ENCODE measurements around the gene PSME2. TPM values are rescaled to one million over a fixed set of nuclear protein-coding genes. Genes with fewer than 3 reads are reported as not detected.

The PSME2 gene
- total RNA-seq, 1 experiment from 2014 or later, result 126 TPM

- TF ChIP-seq CTCF (conservative IDR thresholded peaks at IDR 0.05), result no peak
- Histone ChIP-seq H3K14ac (ENCODE audit: insufficient read depth, low read length) (no peak overlapping the region), H3K27me3 (ENCODE audit: insufficient read depth, low read length) (no peaks in the 10 kb centered on the region), H3K9me3 (ENCODE audit: control insufficient read depth, low read depth, low read length) (no peaks in the 10 kb centered on the region), H4K91ac (ENCODE audit: insufficient read length, low read depth, low read length) (no peak overlapping the region), H2AFZ (ENCODE audit: low read length) (no peak overlapping the region), H3K9ac (ENCODE audit: extremely low read depth, insufficient read length, low read length) (no peak overlapping the region), H3K27ac (ENCODE audit: insufficient read length, low read depth, low read length) (no peak overlapping the region), H4K20me1 (ENCODE audit: control insufficient read depth, insufficient read depth, insufficient read length) (no peaks in the 10 kb centered on the region), H4K5ac (ENCODE audit: insufficient read length, low read depth, low read length) (no peak overlapping the region), H2BK15ac (ENCODE audit: low read depth, low read length) (no peak overlapping the region), H3K4me1 (ENCODE audit: insufficient read depth, low read length) (no peaks in the 10 kb centered on the region; the same call in 1 of the 2 replicates), H2BK5ac (ENCODE audit: insufficient read length, low read length) (no peak overlapping the region), H3K4me2 (ENCODE audit: insufficient read depth, insufficient read length, low read length) (no peak overlapping the region), H2AK5ac (ENCODE audit: insufficient read length, low read length) (no peak overlapping the region), H2BK20ac (ENCODE audit: low read depth, low read length, poor library complexity, severe bottlenecking) (no peak overlapping the region), H3K18ac (ENCODE audit: insufficient read length, low read depth, low read length) (no peak overlapping the region), H3K4ac (ENCODE audit: low read depth, low read length) (no peak overlapping the region), H3K79me1 (ENCODE audit: insufficient read depth, low read depth, low read length, poor library complexity, severe bottlenecking) (no peaks in the 10 kb centered on the region), H3K56ac (ENCODE audit: insufficient read length, low read depth, low read length) (no peak overlapping the region), H4K8ac (replicated peaks; ENCODE audit: insufficient read length, low read depth, low read length) (no peak overlapping the region), H3K23ac (ENCODE audit: insufficient read length, low read depth, low read length) (no peak overlapping the region), H3K23me2 (ENCODE audit: insufficient read length, low read depth, low read length, poor library complexity, severe bottlenecking) (peaks cover 8% of the 10 kb centered on the region), H2BK120ac (ENCODE audit: low read depth, low read length, poor library complexity, severe bottlenecking) (no peak overlapping the region), H3K79me2 (ENCODE audit: insufficient read depth, low read length) (no peaks in the 10 kb centered on the region), H3T11ph (ENCODE audit: low read length) (no peak overlapping the region), H2BK12ac (ENCODE audit: insufficient read length, low read depth, low read length) (no peak overlapping the region)
- Mint-ChIP-seq H3K27ac (peak overlapping the region in 1 of 3 experiments; percentile 42; a peak in 1 of 7 replicates), H3K4me1 (peaks cover 24 to 30% of the 10 kb centered on the region in 2 experiments), H3K4me3 (no peak overlapping the region; a peak in 1 of 5 replicates), H3K36me3 (ENCODE audit: insufficient read depth in 1 of 3, low read depth in 3 of 3) (peaks cover 9 to 44% (median 34%) of the 10 kb centered on the region in 3 experiments), H3K9me3 (no peaks in the 10 kb centered on the region), H3K27me3 (ENCODE audit: low read depth) (no peaks in the 10 kb centered on the region)
- DNase-seq, result no peak
- no CpG with 5 or more reads among the region's 15 CpGs for WGBS (ENCODE audit: extremely low coverage, insufficient read length, low lambda C conversion rate)
These were observed 46.5 kb upstream of the PSME2 start for GRCh38 chr14:24192933-24193332.
